ENCODE measurements around the gene PPP1R11. TPM values are rescaled to one million over a fixed set of nuclear protein-coding genes. Genes with fewer than 3 reads are reported as not detected.

Gene PPP1R11
- total RNA-seq, 3 donors from 2014 or later, result 71.9 to 81.6 (median 80.5) TPM

DNA sequence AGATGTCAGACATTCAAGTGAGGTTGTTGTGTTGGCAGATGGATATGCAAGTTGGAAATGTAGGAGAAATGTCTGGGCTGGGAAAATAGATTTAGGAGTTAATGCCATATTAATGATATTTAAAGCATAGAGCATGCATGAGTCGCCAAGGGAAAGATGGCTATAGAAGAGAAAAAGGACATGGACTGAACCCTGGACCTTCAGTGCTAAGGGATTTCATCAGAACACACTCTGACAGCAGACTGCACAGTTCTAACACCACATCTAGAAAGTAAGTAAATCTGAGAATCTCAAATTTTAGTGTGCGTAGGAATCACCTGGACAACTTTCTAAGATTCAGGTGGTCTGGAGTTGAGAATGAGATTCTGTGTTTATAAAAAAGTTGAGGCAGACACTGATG is 23.3 kb upstream of the PPP1R11 start:
- H3K36me3 Mint-ChIP-seq (ENCODE audit: insufficient read depth), result peaks cover 9% of the 10 kb centered on the region

DNA sequence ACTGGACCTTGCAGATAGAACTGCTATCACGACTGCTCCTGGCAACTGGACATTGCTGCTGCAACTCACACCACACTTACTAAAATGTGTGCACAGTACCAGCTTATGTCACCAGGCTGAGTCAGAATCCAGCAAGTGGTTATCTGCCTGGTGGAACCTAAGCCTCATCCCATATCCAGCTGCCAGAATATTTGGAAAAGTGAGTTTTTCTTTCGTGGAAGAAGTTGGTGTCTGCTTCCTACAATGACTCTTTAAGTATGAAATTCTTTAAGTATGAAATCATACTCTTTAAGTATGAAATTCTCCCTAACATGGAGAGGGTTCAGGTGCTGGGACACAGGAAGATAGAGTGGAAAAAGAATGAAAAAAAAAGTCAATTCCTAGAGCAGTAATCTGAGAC is 22.4 kb upstream of the PPP1R11 start:
- DNase-seq, result no peak
- no peak overlapping the region for H3K4me3 Mint-ChIP-seq
- ATAC-seq, result no peak
- peaks cover 12% of the 10 kb centered on the region for H3K36me3 Mint-ChIP-seq (ENCODE audit: insufficient read depth)
- H3K4me1 Mint-ChIP-seq (ENCODE audit: low read depth), result peaks cover 7% of the 10 kb centered on the region
- H3K27me3 Mint-ChIP-seq (ENCODE audit: low read depth), result no peaks in the 10 kb centered on the region
- no peaks in the 10 kb centered on the region for H3K9me3 Mint-ChIP-seq

More for the DNA sequence above, 23.3 kb upstream of the PPP1R11 start:
- H3K4me1 Mint-ChIP-seq (ENCODE audit: low read depth), result peaks cover 7% of the 10 kb centered on the region
- H3K4me3 Mint-ChIP-seq, result no peak overlapping the region
- no peaks in the 10 kb centered on the region for H3K27me3 Mint-ChIP-seq (ENCODE audit: low read depth)
- no peak for DNase-seq
- H3K9me3 Mint-ChIP-seq, result no peaks in the 10 kb centered on the region
- ATAC-seq, result no peak

DNA sequence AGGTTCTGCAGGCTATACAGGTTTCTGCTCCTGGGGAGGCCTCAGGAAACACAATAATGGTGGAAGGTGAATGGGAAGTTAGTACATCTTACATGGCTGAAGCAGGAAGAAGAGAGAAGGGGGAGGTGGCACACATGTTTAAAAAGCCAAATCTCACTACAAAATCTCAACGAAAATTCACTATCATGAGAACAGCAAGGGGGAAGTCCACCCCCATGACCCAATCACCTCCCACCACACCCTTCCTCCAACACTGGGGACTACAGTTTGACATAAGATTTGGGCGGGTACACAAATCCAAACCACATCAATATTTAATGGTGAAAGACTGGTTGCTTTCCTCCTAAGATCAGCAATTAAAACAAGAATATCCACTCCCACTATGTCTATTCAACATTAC is 19.8 kb upstream of the PPP1R11 start:
- Mint-ChIP-seq H3K9me3 (no peaks in the 10 kb centered on the region), H3K27me3 (ENCODE audit: low read depth) (no peaks in the 10 kb centered on the region), H3K36me3 (ENCODE audit: insufficient read depth) (peaks cover 15% of the 10 kb centered on the region), H3K4me1 (ENCODE audit: low read depth) (peaks cover 10% of the 10 kb centered on the region), H3K4me3 (no peak overlapping the region)
- ATAC-seq (no peak), DNase-seq (no peak)

DNA sequence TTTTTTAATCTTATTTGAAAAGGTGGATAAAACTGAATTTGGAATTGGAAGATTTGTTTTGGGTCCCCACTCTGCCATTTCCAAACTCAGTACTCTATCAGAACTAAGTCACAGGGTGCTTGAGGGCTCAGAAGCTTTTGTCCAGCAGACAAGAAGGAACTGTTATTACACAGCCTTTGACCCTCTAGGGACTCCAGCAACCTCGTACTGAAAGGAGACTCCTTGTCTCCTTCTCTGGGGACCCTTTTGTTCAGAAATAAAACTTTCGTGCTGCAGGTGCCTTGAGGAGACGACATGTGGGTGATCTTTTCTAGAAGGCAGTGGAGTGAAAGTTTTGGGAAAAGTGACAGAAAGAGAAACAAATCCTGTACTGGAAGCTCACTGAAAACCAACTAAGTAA is 13.3 kb upstream of the PPP1R11 start:
- no peaks in the 10 kb centered on the region for H3K27me3 Mint-ChIP-seq (ENCODE audit: low read depth)

DNA sequence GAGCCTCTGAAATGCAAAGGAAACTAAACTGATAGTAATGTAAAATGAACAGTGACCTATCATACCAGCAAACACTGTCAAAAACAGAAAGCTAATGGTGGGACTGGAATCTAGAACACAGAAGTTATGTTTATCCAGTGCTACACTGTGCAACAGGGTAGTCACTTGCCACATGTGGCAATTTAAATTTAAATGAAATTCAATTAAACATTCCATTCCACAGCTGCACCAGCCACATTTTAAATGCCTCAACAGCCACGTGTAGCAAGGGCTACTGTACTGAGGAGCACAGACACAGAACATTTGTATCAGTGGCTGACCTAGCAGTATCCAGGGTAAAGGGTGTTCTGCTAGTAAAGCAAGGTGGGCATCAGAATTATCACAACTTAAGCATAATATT is 11.5 kb upstream of the PPP1R11 start:
- peaks cover 28% of the 10 kb centered on the region for H3K36me3 Mint-ChIP-seq (ENCODE audit: insufficient read depth)
- ATAC-seq (no peak), DNase-seq (no peak)
- H3K9me3 Mint-ChIP-seq, result no peaks in the 10 kb centered on the region
- no peaks in the 10 kb centered on the region for H3K27me3 Mint-ChIP-seq (ENCODE audit: low read depth)
- peaks cover 10% of the 10 kb centered on the region for H3K4me1 Mint-ChIP-seq (ENCODE audit: low read depth)
- no peak overlapping the region for H3K4me3 Mint-ChIP-seq

More for the DNA sequence above, 13.3 kb upstream of the PPP1R11 start:
- Mint-ChIP-seq H3K4me1 (ENCODE audit: low read depth) (peaks cover 2% of the 10 kb centered on the region), H3K36me3 (ENCODE audit: insufficient read depth) (peaks cover 31% of the 10 kb centered on the region), H3K4me3 (no peak overlapping the region), H3K9me3 (no peaks in the 10 kb centered on the region)
- ATAC-seq (no peak), DNase-seq (no peak)

DNA sequence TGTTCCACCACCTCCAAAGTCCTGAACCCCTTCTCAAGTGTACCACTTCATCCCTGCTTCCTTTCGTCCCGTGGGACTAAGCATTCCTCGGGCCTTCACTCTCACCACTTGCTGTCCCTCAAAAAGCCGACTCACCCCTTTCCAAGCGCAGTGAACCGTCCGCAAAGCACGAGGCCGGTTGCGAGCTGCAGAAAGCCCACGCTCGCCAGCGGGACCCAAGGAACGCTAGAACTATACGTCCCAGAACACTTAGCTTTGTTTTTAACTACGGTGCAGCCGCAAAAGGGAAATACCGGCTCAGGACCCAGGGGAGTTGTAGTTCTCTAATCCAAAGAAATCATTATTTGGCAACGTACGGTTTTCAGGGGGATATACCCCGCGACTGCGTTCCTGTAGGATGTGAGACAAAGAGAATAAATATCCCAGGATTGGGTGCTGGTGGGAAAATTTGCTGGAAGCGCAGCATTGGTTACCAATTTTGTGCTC is 6.3 kb upstream of the PPP1R11 start:
- H3K36me3 Mint-ChIP-seq (ENCODE audit: insufficient read depth), result peaks cover 27% of the 10 kb centered on the region
- H3K4me3 Mint-ChIP-seq, result peak overlapping the region; percentile 98
- peaks cover 30% of the 10 kb centered on the region for H3K4me1 Mint-ChIP-seq (ENCODE audit: low read depth)
- ATAC-seq (peak; percentile 29 to 34), DNase-seq (no peak)
- no peaks in the 10 kb centered on the region for H3K27me3 Mint-ChIP-seq (ENCODE audit: low read depth)
- no peaks in the 10 kb centered on the region for H3K9me3 Mint-ChIP-seq

DNA sequence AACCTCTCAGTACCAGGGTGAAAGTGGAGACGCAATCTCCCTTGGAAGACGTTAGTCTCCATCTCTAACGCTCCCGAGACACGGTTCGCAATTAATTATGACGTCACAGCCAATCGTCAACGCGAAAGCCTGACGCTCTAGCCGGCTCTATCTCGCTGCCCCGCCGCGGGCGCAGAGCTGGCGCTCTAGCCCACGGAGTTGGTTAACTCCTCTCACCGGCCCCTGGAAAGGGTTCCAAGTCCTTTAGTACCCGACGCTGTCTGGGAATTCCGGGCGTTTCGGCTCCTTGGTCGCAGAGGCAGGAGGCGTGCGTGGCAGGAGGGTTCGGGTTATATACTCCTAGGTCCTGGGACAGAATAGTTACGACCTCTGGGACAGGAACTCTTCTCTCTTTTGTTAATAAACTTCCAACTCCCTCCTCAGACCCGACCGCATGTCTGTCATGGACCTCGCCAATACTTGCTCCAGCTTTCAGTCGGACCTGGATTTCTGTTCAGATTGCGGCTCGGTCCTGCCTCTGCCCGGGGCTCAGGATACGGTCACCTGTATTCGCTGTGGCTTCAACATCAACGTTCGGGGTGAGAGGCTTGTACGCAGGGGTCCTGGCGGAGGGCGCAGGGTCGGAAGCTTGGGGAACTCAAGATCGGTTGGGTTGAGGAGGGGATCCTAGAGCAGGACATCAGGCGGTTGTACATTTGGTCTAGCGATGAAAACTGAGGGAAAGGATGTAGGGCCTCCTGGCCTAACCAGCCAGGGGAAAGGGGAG is 5.7 kb upstream of the PPP1R11 start, which contains the start of gene POLR1H:
POLR1H (plus strand) TSS at position 174 of the 766 bp plus-strand sequence; CDS start at position 434, 260 bp downstream.
- ATAC-seq, result peak; percentile 97 to 98
- Mint-ChIP-seq H3K36me3 (ENCODE audit: insufficient read depth) (peaks cover 23% of the 10 kb centered on the region), H3K27me3 (ENCODE audit: low read depth) (no peaks in the 10 kb centered on the region), H3K9me3 (no peaks in the 10 kb centered on the region), H3K4me3 (peak within 1 kb of the TSS; percentile 98), H3K4me1 (ENCODE audit: low read depth) (peaks cover 37% of the 10 kb centered on the region)
- peak; percentile 81 for DNase-seq

DNA sequence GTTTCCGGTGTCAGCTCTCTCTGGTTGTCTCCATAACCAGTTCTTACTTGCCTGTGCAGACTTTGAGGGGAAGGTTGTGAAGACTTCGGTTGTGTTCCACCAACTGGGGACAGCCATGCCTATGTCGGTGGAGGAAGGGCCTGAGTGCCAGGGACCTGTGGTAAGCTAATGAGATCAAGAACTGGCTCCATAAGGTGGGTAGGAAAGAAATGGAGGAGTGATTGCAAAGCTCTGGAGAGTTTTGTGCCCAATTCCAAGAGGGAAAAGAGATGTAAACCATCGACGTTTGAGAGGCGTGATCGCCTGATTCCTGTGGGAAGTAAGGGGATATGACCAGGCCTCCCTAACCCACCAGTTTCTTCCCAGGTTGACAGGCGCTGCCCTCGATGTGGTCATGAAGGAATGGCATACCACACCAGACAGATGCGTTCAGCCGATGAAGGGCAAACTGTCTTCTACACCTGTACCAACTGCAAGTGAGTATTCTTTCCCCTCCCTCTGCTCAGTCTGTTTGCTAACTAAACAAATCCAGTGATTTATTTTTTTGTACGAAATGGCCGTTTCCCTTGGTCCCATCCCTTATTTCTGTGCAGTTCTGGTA is 5.0 kb upstream of the PPP1R11 start:
- H3K9me3 Mint-ChIP-seq, result no peaks in the 10 kb centered on the region
- ATAC-seq (no peak), DNase-seq (no peak)
- peak overlapping the region; percentile 98 for H3K4me3 Mint-ChIP-seq
- peaks cover 39% of the 10 kb centered on the region for H3K4me1 Mint-ChIP-seq (ENCODE audit: low read depth)
- H3K36me3 Mint-ChIP-seq (ENCODE audit: insufficient read depth), result peaks cover 22% of the 10 kb centered on the region
- H3K27me3 Mint-ChIP-seq (ENCODE audit: low read depth), result no peaks in the 10 kb centered on the region

DNA sequence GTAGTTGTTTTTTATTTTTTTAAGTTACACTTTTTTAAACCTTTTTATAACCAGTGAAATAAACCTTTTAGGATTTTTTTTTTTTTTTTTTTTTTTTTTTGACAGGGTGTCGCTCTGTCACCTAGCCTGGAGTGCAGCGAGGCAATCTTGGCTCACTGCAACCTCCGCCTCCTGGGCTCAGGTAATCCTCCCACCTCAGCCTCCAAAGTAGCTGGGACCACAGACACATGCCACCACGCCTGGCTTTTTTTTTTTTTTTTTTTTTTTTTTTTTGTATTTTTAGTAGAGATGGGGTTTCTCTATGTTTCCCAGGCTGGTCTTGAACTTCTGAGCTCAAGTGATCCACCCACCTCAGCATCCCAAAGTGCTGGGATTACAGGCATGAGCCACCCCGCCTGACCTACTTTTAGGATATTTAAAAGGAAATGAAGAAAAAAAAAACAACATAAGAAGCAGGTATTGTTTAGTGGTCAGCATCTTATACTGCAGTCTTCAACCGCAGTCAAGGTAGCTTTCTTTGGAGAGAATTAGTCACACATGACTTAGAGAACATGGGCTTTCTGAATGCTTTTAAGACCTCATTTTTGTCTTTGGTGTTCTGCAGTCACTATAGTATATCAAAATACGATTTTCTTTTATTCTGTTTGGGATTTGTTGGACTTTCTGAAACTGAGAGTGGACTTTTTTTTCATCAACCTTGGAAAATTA is 4.4 kb upstream of the PPP1R11 start:
- Mint-ChIP-seq H3K36me3 (ENCODE audit: insufficient read depth) (peaks cover 17% of the 10 kb centered on the region), H3K4me3 (peak overlapping the region; percentile 98), H3K9me3 (no peaks in the 10 kb centered on the region), H3K27me3 (ENCODE audit: low read depth) (no peaks in the 10 kb centered on the region), H3K4me1 (ENCODE audit: low read depth) (peaks cover 42% of the 10 kb centered on the region)
- ATAC-seq (no peak), DNase-seq (no peak)

DNA sequence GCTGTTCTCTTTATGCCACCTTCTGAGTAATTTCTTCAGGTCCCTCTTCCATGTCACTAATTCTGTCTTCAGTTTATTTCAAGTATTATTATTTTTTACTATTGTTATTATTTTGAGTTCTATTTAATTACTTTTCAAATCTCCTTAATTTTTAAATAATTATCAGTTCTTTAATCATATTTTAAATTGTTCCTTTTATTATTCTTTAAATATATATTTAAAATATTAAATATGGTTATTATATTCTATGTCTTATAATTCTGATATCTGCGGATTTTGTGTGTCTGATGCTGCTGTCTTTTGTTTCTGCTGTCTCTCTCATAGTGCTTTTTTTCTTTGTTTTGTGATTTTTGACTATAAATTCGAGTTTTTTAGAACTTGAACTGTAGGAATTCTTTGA is 3.7 kb upstream of the PPP1R11 start:
- peak overlapping the region; percentile 62 for H3K4me3 Mint-ChIP-seq
- DNase-seq, result no peak
- ATAC-seq, result no peak
- peaks cover 49% of the 10 kb centered on the region for H3K4me1 Mint-ChIP-seq (ENCODE audit: low read depth)
- H3K36me3 Mint-ChIP-seq (ENCODE audit: insufficient read depth), result peaks cover 17% of the 10 kb centered on the region
- H3K9me3 Mint-ChIP-seq, result no peaks in the 10 kb centered on the region
- H3K27me3 Mint-ChIP-seq (ENCODE audit: low read depth), result no peaks in the 10 kb centered on the region

DNA sequence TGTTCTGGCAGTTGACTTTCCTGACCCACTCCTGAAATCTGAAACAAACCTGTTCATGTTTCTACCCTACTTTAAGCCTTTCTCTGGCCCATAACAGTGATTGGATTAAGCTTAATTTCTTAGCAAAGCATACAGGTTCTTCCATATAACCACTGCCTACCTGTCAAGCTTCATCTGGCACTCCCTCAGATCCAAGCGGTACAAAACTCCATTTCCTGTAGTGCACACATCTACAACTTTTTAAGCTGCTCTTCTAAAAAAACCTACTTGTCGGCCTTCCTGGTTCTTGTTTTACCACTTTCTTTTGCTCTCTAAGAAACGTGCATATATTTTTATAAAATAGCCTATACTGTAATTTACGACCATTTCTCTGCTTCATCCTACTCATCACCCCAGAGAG is 916 bp upstream of the PPP1R11 start:
- no peak for ATAC-seq
- Mint-ChIP-seq H3K36me3 (ENCODE audit: insufficient read depth) (peaks cover 37% of the 10 kb centered on the region), H3K4me1 (ENCODE audit: low read depth) (peaks cover 50% of the 10 kb centered on the region), H3K27me3 (ENCODE audit: low read depth) (peaks cover 11% of the 10 kb centered on the region), H3K4me3 (peak overlapping the region; percentile 93), H3K9me3 (no peaks in the 10 kb centered on the region)
- no peak for DNase-seq

DNA sequence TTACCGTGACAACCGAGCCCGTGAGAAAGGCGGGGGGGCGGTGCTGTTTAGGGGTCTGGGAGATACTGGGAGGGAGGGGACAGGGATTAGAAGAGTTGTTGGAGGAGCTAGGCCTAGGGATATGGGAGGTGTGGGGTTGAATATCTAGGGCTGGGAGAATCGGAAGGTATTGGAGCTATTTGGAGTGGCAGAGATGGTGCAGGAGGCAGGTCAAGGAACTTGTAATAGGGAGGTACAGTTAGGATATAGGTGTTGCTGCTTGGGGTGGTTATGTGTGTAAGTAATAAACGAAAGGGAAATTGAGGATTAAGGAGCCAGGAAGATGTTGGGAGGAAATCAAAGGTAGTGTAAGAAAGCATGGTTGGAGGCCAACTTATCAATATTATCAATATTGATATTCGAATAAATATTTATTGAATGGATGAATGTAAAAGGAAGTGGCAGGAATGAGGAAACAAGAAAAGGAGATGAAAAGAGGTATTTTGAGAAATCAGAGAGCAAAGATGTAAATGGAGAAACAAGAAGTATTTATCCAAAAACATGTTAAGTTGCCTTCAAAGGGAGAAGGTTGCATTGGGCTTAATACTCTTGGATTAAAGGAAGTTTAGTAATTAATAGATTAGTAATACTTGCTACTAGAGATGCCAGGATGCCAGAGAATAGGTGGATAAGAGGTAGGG is 602 bp downstream of the PPP1R11 start:
- Mint-ChIP-seq H3K4me3 (peak overlapping the region; percentile 93), H3K4me1 (ENCODE audit: low read depth) (peaks cover 48% of the 10 kb centered on the region), H3K9me3 (no peaks in the 10 kb centered on the region), H3K36me3 (ENCODE audit: insufficient read depth) (peaks cover 37% of the 10 kb centered on the region), H3K27me3 (ENCODE audit: low read depth) (peaks cover 23% of the 10 kb centered on the region)
- ATAC-seq (no peak), DNase-seq (no peak)

DNA sequence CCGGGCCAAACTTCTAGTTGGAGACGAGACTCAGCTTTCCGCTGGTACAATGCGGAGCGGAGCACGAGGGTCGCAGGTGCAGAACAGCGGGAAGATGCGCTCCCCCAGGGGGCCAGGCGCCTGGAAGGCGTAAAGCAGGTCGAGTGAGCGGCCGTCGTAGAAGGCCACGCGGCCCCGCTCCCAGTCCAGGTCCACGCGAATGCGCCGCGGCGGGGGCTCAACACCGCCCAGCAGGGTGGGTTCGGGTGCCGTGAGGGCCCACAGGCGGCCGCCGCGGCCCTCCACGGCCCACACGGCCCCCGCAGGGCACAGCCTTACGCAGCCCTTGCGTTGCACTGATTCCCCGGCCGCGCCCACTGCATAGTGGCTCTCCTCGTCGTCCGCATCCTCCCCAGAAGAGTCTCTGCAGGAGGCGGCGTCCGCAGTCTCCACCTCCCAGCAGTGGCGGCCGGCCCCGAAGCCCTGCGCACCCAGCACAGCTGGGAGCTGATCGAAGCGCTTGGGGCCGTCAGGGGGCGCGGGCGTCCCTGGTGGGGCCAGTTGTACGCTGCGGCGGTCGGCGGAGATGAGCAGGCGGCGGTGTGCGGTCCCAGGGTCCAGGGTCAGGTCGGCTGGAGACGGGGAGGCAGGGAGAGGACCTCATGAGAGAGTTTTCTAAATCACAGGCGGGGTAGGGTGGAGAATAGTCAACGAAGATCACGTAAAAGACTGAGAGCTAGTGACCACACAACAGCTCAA is 4.3 kb downstream of the PPP1R11 start:
- DNase-seq (no peak), ATAC-seq (no peak)
- H3K4me1 Mint-ChIP-seq (ENCODE audit: low read depth), result peaks cover 49% of the 10 kb centered on the region
- H3K27me3 Mint-ChIP-seq (ENCODE audit: low read depth), result peaks cover 52% of the 10 kb centered on the region
- H3K9me3 Mint-ChIP-seq, result no peaks in the 10 kb centered on the region
- H3K4me3 Mint-ChIP-seq, result no peak overlapping the region
- H3K36me3 Mint-ChIP-seq (ENCODE audit: insufficient read depth), result peaks cover 29% of the 10 kb centered on the region
